HG02642 (cell line): ENCODE measurements around the gene EZR.

Experiments
- ATAC-seq: cut with Tn5 transposase; IDR thresholded peaks from one replicate; pipeline ENCODE4 v1.9.1; 2021; ENCODE audit warnings: mild to moderate bottlenecking; ENCODE audit not compliant: unreplicated experiment, poor library complexity

EZR gene

DNA sequence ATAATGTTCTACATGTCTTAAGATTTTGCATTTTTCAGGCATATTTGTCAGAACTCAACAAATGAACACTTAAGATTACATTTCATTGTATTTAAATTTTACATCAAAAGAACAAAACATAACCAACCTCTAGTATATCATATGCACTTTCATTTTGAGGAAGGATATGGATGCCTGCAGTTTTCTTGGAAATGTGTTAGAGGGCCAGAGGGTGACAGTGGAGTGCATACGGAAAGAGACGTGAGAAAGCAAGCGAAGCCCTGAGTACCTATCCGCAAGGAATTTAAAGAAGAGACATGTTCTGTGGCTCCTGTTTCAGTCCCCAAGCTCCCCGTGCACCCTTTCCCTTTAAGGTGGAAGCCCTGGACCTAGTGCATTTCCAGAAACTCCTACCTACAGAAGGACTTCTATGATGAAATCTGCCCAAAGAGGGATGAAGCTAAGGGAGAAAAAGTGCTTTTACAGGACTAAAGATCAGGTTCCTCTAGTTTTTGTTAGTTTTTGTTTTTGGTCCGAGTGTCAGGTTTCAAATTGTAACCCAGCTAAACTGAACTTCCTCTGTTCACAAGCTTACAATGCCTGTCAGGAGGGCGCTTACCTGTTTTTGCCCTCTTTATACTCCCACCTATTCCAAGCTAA lies 38.8 kb downstream of the EZR start:
- ATAC-seq, result no peak

DNA sequence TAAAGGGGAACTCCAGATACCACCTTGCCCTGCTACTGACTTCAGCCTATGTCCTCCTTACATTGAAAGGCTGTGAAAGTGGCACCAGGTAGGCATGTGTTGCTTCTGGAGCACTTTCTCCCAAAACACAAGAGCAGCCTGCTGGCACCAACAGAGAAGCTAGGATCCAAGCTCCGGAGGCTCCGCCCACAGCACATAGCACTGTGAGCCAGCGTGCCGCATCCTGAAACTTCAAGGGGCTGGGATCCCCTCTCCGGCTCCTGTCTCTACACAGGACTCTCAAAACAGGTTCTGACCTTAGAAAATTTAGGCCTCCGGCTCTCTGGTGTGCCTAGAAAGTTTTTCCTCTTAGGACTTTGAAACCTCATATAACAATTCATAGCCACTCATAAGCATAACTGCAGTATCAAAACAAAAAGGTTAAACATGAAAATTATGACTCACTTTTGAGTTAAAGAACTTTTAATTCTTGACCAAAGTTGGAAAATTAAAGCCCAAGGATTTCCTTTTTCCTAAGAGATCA lies 41.1 kb downstream of the EZR start:
- ATAC-seq, result no peak

DNA sequence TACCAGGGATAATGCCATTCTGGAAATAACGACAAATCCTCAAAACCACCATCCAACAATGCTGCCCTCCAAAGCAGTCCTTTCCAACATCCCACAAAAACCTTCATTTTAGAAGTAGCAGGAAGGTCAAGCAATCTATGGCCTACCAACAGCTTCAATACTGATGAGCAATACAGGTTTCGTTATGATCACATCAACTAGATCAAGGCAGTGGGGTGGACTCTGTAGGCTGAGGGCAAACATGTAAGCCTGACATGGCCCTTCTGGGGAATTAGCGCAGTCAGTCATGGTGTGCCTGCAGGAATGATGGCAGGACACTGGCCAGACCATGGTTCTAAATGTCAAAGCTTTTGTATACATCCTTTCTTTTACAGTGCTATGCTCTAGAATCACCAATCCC lies 41.7 kb downstream of the EZR start:
- ATAC-seq, result no peak

DNA sequence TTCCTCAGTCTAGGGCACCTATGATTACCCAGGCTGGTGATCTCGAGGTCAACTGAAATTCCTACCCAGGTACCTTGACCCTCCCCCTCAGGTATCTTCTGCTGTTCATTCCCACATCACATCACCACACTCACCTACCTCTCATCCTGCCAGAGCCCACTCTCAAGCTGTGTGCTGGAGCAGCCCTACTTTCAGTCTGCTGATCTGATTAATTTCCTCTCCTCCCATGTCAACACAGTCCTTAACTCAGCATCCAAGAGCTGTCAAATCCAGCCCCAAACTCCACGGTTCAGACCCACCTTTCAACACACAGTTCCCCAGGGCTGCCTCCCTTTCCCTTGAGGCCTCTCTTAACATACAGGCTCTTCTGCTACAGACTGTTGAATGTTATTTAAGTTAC lies 42.4 kb downstream of the EZR start:
- ATAC-seq, result no peak

DNA sequence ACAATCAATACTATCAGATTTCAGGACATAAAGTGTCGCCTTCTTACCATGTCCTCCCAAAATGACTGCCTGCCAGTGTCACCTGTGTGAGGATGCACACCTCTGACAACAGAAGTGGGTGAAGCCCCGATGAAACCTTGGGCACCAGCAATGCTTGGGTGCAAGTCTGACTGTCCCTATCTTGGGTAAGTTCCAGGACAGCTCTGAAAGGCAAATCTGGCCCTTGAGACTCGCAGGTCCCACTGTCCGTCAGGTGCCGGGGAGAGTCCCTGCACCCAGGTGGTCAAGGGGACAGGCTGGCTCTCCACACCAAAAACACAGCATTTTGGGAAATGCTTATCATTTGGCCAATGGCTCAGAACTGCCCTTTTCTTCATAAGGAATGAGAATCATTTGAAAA lies 43.3 kb downstream of the EZR start:
- no peak for ATAC-seq

DNA sequence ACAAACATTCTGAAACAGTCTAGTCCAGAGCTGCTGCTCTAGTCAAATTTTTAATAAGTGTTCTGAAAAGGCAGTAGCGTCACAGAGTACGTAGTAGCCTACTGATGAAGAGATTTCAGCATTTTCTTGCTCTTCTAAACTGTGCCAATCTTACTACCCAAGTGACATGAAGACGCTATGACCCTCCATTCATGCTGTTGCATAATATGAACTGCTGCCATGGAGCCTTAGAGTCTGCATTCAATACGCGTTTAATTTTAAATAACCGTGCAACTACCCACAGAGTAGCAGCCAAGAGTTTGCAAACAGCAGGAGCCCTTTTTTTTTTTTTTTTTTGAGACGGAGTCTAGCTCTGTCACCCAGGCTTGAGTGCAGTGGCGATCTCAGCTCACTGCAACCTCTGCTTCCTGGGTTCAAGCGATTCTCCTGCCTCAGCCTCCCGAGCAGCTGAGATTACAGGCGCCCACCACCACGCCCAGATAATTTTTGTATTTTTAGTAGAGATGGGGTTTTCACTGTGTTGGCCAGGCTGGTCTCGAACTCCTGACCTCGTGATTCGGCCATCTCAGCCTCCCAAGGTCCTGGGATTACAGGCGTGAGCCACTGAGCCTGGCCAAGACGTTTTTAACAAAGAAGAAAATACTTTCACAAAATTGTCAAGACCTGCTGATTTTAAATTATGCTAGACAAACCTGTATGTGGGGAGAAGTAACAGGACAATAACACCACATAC lies 44.3 kb downstream of the EZR start:
- ATAC-seq, result no peak

DNA sequence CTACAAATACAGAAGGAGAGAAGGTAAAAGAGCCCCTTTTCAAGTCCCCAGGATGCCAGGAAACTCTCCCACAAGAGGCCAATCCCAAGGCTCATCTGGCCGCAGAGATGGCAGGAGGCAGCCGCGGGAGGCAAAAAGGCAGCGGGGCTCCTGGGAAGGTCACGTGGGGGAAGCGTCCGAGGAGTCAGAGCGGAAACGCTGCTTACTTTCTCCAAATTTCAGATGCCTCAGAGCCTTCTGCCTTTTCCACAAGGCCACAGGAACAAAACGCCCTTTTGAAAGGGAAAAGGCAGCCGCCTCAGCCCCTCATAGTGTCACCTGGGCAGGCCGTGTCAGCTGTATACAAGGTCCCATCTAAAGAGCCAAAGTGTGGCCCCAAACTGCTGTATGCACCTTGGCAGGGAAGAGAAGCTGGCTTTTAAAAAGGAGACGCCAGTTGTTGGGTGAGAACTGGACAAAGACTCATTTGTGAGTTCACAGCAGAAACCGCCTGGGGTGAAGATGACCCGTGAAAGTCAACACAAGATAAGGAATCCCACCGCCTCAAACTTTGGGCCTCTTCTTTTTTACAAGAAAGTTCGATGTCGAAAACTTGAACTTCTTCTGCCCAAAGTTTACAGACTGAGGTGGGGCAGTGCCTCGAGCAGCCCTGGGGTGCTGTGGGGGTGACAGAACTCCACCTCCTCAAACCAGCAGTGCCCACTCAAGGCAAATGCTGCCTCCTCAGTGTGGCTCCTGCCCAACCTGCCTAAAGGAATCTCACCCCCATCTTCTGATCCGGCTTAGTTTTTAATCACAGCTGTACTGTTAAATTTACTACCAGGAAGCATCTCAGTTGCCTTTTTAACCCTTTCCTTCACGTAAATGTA lies 45.4 kb downstream of the EZR start:
- no peak for ATAC-seq

DNA sequence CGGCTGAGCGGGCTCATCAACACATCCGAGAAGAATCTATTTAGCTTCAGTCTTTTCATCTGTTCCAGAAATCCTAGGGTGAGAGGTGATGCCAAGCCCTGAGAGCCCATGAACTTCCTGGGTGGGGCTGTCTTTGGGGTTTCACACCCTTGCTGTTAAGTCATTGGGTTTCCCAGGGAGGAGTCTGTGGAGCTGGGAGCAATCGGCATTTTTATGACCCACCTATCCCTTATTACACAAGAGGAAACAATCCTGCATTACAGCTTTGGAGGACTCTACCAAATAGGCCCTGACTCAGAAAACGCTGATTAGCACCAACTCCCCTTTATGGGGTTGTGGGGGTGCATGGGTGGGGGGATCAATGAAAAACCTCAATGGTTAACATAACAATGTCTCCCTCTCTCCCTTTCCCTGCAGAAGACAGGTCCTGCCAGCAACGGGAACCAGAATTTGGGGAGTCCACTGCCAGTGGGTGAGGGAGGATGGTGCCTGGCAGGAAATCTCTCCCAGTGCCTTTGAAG lies 46.3 kb downstream of the EZR start:
- ATAC-seq, result no peak

DNA sequence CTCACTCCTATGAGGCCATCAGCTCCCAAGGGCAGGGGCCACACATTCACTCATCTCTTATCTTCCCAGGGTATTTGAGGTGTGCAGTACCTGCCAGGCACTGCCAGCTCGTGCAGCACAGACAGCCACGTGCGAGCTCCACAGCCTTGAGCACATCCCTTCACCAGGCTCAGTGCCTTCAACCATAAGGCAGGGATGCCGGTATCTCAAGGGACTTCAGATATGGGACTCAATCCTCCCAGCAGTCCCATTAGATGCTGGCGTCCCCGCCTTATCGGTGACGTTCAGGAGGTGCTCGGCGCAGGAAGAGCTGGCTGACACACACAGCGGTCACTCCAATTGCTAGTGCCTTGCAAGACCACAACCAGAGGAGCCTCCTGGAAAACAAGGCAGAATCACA lies 47.0 kb downstream of the EZR start:
- ATAC-seq, result no peak

DNA sequence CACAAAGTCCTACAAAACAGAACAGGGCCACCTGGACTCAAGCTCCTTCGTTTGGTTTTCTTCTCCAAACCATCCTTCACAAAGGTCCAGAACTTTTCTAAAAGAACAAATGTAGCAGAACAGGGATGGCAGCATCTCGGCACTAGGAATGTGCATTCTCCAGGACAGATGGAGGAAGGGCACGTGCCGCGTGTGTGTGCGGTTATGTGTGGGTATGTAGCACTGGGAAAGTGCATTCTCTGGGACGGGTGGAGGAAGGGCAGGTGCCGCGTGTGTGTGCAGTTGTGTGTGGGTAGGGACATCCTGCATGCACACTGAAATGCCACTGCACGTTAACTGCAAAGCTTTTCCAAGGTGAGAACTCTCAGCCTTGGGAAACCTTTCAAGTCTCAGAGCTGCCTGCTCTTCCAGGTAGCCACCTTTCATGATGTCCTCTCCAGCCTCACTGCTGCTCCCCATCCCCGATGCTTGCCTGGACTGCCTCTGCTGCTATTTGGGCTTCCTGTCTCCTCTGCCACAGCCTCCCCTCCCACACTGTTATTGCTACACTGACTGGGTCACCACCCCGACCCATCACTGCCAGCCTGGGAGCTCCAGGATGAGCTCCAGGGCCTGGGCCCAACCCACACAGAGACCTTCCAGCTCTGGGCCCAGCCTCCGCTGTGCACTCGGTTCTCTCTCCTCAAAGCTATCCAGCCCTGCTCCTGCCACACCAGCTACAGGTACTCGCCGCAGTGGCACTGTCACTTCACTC lies 47.6 kb downstream of the EZR start:
- ATAC-seq, result no peak

DNA sequence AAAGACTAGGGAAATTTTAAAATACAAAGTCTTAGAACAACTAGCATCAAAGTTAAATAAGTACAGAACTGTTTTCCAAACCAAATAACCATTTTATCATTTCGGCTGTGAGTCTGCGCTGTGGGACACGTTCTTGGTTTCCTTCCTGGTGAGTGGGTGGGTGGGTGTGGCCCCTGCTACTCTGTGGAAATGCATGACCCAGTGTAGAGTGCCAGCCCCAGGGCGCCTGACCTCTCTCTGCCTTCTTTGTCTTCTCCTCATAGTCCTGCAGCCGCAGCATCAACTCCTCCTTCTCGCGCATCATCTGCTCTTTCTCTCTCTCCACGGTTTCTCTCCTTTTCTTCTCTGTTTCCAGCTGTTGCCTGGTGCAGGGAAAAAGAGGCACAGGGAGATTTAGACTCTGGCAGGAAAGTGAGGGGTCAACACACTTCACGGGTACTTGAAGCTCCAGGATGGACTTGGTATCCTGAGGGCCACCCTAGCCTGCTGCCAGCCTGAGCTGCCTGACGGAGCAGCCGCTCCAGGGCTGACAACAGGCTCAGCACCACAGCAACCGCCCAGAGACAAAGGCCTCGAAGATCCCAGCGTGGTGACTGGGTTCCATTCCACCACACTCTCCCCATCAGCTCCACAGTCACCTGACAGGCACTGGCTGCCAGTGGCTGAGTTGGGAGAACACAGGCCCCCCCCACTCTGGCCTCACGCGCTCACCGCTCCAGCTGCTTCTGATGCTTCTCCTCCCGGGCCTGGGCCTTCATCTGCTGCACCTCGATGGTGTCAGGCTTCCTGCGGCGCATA lies 48.4 kb downstream of the EZR start:
- no peak for ATAC-seq

DNA sequence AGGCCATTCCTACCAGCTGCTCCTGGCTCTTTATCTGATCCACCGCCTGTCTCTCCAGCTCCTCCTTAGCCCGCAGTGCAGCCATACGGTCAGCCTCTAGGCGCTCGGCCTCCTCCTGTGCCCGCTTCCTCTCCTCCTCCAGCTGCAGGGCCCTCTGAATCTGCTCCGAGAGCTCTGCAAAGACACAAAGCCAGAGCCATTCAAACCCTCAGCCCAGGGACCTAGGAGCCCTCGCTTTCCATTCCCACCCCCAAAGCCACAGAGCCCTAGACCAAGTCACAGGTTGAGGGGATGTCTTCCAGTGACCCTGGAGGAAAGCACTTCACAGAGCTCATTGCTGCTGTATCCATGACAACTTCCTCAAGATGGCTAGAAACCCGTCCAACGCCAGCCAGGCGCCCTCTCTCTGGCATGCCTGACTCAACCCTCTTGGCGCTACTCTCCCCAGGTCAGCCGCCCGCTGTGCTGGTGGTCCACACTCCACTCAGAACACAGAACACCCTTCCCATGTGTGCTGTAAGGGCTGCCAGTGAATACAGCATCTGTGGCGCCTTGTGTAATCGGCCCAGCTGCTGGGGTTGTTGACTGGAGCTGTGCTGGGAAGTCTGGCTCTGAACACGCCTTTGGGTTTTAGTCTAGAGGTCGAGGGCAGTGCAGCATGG lies 49.3 kb downstream of the EZR start:
- ATAC-seq, result no peak

DNA sequence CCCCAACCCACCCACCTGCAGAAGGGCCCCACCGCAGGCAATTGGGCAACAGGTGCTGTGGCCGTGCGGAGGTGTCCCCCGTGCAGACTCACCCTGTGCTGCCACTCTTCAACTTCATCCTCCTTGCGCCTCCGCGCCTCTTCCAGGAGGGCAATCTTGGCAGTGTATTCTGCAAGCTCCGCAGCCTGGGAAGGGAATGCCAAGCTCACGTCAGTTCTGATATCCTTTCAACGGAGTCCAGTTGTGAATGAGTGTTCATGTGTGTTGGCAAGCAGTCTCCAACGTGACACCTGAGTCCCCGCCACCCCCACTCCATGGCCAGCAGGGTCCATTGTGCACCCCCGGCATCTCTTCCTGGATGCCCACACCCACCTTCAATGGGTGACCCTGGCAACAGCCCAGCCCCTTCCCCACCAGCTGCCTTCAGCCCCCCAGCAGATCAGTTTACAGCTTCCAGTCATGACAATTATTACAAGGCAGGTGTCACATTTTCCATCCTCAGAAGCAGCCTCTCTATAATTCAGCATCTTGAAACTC lies 49.9 kb downstream of the EZR start:
- no peak for ATAC-seq

DNA sequence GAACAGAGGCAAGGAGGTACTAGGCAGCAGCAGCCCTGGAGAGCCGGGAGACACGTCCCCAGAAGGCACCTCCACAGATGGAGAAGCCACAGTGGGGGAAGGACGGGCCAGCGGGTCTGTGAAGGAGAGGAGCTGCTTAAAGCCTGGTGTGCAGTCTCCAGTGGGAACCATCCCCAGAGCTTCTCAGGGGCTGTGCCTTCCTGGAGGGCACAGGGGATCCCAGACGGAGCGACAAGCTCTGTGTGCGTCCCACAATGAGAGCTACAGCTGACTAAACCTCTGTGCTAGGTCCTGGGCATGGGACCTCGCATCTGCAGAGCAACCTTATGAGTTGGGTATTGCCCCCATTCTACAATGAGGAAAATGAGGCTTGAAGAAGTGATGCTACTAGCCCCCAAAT lies 50.7 kb downstream of the EZR start:
- no peak for ATAC-seq

DNA sequence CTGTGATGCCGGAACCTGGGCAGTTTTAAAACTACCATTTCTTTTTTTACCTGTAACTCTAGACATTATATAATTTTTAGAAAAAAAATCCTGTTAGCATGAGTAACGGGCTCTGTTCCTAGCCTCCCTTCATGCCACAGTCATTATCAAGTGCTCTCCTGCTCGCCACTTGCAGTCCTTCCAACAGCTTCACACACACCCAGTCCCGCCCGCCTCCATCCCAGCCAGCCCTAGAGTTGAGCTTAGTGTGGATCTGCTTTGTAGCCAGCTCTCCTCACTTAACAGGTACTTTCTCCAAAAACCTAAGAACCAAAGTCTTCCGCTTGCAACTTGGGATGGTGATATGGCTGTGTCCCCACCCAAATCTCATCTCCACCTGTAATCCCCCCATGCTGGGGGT lies 51.5 kb downstream of the EZR start:
- ATAC-seq, result no peak

DNA sequence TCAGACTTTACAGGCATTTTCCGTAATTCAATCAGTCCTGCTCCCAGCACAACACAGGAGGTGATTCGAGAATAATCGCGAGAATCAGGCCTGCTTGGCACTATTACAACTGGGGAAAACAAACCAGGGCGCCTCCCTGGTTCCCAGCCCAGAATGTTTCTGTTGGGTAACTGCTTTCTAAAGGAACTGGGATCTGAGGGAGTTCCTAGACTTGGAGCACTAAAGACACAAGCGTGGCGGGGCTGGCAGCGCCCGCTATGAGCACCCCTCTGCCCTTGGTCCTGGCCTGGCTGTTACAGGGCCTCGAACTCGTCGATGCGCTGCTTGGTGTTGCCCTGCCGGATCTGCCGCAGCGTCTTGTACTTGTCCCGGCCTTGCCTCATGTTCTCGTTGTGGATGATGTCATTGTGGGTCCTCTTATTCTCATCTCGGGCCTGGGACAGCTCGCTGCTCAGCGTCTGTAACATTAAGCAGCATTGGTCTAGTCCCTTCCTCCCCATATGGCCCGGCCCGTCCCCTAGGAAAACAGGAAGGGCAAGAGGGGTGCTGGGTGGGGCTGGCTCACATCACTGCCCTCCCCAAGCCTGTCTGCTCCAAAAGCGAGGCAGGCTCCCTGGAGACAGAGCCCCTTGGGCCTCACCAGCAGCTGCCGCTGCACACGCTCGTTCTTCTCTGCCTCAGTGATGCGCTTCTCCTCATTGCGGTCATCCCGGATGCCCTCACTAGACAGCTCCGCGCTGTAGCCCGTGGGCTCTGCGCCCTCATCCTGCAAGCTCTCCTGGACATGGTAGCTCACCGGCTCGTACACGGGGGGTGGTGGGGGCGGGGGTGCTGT lies 52.3 kb downstream of the EZR start:
- no peak for ATAC-seq

DNA sequence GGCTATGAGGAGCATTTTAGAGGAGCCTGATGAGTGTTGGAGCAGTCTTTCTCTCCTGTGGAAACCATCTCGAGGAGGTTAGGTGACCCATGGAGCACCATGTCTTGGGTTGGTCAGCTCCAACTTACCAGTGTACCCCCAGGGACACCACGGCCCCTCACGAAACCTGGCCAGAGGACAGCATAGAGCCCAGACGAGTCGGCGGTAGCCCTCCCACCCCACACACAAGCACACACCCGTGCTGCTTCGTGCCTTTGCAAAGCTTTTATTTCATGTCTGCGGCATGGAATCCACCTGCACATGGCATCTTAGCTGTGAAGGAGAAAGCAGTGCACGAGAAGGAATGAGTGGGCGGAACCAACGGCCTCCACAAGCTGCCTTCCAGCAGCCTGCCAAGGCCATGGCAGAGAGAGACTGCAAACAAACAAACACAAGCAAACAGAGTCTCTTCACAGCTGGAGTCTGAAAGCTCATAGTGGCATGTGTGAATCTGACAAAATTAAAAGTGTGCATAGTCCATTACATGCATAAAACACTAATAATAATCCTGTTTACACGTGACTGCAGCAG lies 53.6 kb downstream of the EZR start:
- ATAC-seq, result no peak
